T-cell (primary cell): ENCODE results near the gene CARS2. TPM values are rescaled to one million over a fixed set of nuclear protein-coding genes. Genes with fewer than 3 reads are reported as not detected.

Experiments used
- ATAC-seq, 4 experiments: fragments of 200-7000 bp in 3 of 4; fragments of 150-1000 bp in 1 of 4; cut with Tn5 transposase; replicated peaks in 1 of 4; 1 replicate in 3 of 4; 2 replicates in 1 of 4; pipeline ENCODE4 v1.10.0; 2021; ENCODE audit warnings: moderate library complexity in 3 of 4, mild to moderate bottlenecking in 2 of 4, moderate number of reproducible peaks in 1 of 4
- CTCF ChIA-PET, 2 donors: fragments of 300-600 bp; sonication (Branson Sonifier 250); formaldehyde crosslinking; loops; one replicate each; lab custom pipeline; 2022; ENCODE audit warnings: antibody characterized with exemption in 2 of 2; lab: Charles Lee
- POLR2A ChIA-PET, 2 donors: fragments of 300-600 bp; sonication (Branson Sonifier 250); formaldehyde crosslinking; loops; one replicate each; lab custom pipeline; 2022; ENCODE audit warnings: antibody characterized with exemption in 2 of 2; lab: Charles Lee
- DNase-seq, 35 experiments: peaks; one replicate each; pipeline versions ENCODE4 v3.0.0 to v3.0.0-alpha.2; 2013 to 2023
- H3K27ac ChIP-seq: one replicate; pipeline ENCODE4 v1.5.1; 2013; ENCODE audit warnings: low read length
- H3K27me3 ChIP-seq, 2 experiments: replicated peaks in 1 of 2; 1 replicate in 1 of 2; 2 replicates in 1 of 2; pipeline versions ENCODE4 v1.6.1 to v1.7.0; 2013; ENCODE audit warnings: low read length in 1 of 2, mixed read lengths in 1 of 2; ENCODE audit not compliant: control insufficient read depth in 2 of 2, insufficient read depth in 2 of 2; ENCODE audit errors: extremely low read depth in 1 of 2
- H3K36me3 ChIP-seq, 2 donors: 1 replicate in 1 of 2; 2 replicates in 1 of 2; pipeline versions ENCODE4 v1.6.1 to v1.7.0; 2013; ENCODE audit warnings: low read length in 1 of 2; ENCODE audit not compliant: control insufficient read depth in 2 of 2, insufficient read depth in 1 of 2; ENCODE audit errors: extremely low read depth in 1 of 2
- H3K4me1 ChIP-seq, 2 experiments: 1 replicate in 1 of 2; 2 replicates in 1 of 2; pipeline versions ENCODE4 v1.6.1 to v1.7.0; 2013; ENCODE audit warnings: low read length in 2 of 2, mixed read lengths in 1 of 2; ENCODE audit not compliant: insufficient read depth in 2 of 2, control insufficient read depth in 1 of 2; ENCODE audit errors: extremely low read depth in 1 of 2
- H3K4me3 ChIP-seq, 2 donors: 1 replicate in 1 of 2; 2 replicates in 1 of 2; pipeline versions ENCODE4 v1.5.1 to v1.7.0; 2013; ENCODE audit warnings: mild to moderate bottlenecking in 2 of 2, low read length in 1 of 2, moderate library complexity in 1 of 2; ENCODE audit not compliant: control insufficient read depth in 1 of 2; ENCODE audit errors: extremely low read depth in 1 of 2
- H3K9me3 ChIP-seq: 2 replicates; pipeline ENCODE4 v1.7.0; 2013
- H3K27ac Mint-ChIP-seq, 2 donors: one replicate each; pipeline ENCODE4 v1.8.0; 2020 to 2021; ENCODE audit warnings: mild to moderate bottlenecking in 2 of 2, mixed read lengths in 2 of 2
- H3K27me3 Mint-ChIP-seq, 2 donors: one replicate each; pipeline ENCODE4 v1.8.0; 2021 to 2022; ENCODE audit warnings: mixed read lengths in 2 of 2
- H3K36me3 Mint-ChIP-seq: one replicate; pipeline ENCODE4 v1.8.0; 2021; ENCODE audit warnings: mixed read lengths
- H3K4me1 Mint-ChIP-seq, 3 donors: one replicate each; pipeline ENCODE4 v1.8.0; 2020 to 2022; ENCODE audit warnings: mixed read lengths in 3 of 3, mild to moderate bottlenecking in 1 of 3
- H3K4me3 Mint-ChIP-seq, 3 donors: one replicate each; pipeline ENCODE4 v1.8.0; 2020 to 2022; ENCODE audit warnings: mild to moderate bottlenecking in 3 of 3, mixed read lengths in 3 of 3, moderate library complexity in 3 of 3
- H3K9me3 Mint-ChIP-seq, 3 donors: one replicate each; pipeline ENCODE4 v1.8.0; 2020 to 2022; ENCODE audit warnings: mixed read lengths in 3 of 3
- WGBS: methylation state at CpG from one replicate; pipeline ENCODE4 v1.1.5; 2013; ENCODE audit warnings: missing lambda C conversion rate; ENCODE audit not compliant: insufficient coverage; 5-methylcytosine and 5-hydroxymethylcytosine counted together
- total RNA-seq, 35 experiments: library from RNA in 6 of 35; stranded (reverse) in 6 of 35; fragments of 120-200 nt in 1 of 35; gene quantifications; one replicate each; pipeline versions ENCODE4 v1.2.1 to v1.2.4 and lab custom pipeline; 2013 to 2026

Gene CARS2
- total RNA-seq, 5 donors from 2014 or later (not counting 1 experiment from before 2014, with no cell fraction given), result 74.2 to 102 (median 85.4) TPM

GRCh38 chr13:110640591-110641029 lies 65.3 kb downstream of the CARS2 start:
- no peak overlapping the region for H3K4me3 ChIP-seq
- H3K36me3 ChIP-seq, result peaks cover 27 to 91% of the 10 kb centered on the region in 2 donors
- no peaks in the 10 kb centered on the region for H3K9me3 ChIP-seq
- no peak overlapping the region for H3K4me3 Mint-ChIP-seq
- H3K4me1 ChIP-seq, result peaks cover 0 to 11% of the 10 kb centered on the region in 2 experiments
- ATAC-seq (no peak), DNase-seq (no peak)
- CTCF ChIA-PET, result interaction anchor here in 1 of 2 donors (0.6 kb wide), 1 partner anchor 615 kb away, joined by 3 read pairs; no protein-coding TSS in a partner anchor
- peak overlapping the region in 1 of 2 donors; percentile 52 for H3K27ac Mint-ChIP-seq
- peaks cover 0 to 7% (median 7%) of the 10 kb centered on the region in 3 donors for H3K4me1 Mint-ChIP-seq
- no peak overlapping the region for H3K27ac ChIP-seq
- POLR2A ChIA-PET, result no interaction called here
- no peaks in the 10 kb centered on the region for H3K9me3 Mint-ChIP-seq
- no peaks in the 10 kb centered on the region for H3K27me3 ChIP-seq
- peaks cover 39% of the 10 kb centered on the region for H3K36me3 Mint-ChIP-seq
- no peaks in the 10 kb centered on the region for H3K27me3 Mint-ChIP-seq
- WGBS, result 90% methylated on average over 13 of the region's 13 CpGs

DNA sequence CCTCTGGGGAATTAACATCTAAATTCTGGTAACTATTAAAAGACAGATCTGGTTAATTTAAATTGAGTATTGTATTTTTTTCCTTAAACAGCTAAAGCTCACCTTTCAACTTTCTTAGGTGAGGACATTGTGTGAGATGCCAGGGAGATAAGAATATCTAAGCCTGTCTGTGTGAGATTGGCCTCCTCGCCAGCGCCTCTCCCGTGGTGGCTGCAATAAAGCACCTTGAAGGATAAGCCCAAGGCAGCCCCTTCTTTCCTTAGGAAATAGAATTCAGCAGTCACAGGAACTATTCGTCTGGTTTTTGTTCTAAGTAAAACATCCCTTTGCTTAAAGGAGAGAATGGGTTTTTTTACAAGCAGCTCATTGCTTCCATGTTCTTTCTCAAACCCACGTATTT lies 66.0 kb downstream of the CARS2 start:
- H3K9me3 ChIP-seq, result no peaks in the 10 kb centered on the region
- H3K4me1 ChIP-seq, result peaks cover 0 to 6% of the 10 kb centered on the region in 2 experiments
- Mint-ChIP-seq H3K4me1 (peaks cover 0 to 5% (median 2%) of the 10 kb centered on the region in 3 donors), H3K9me3 (no peaks in the 10 kb centered on the region), H3K36me3 (peaks cover 44% of the 10 kb centered on the region), H3K27ac (peak overlapping the region in 1 of 2 donors; percentile 31), H3K27me3 (no peaks in the 10 kb centered on the region), H3K4me3 (no peak overlapping the region)
- H3K4me3 ChIP-seq, result no peak overlapping the region
- no peak for ATAC-seq
- DNase-seq, result no peak
- ChIA-PET POLR2A (no interaction called here), CTCF (interaction anchor here in 1 of 2 donors (0.6 kb wide), 1 partner anchor 73 kb away, joined by 3 read pairs; no protein-coding TSS in a partner anchor)
- H3K36me3 ChIP-seq, result peaks cover 33 to 94% of the 10 kb centered on the region in 2 donors
- WGBS, result 90% methylated on average over 2 of the region's 5 CpGs
- H3K27me3 ChIP-seq, result no peaks in the 10 kb centered on the region
- H3K27ac ChIP-seq, result no peak overlapping the region

DNA sequence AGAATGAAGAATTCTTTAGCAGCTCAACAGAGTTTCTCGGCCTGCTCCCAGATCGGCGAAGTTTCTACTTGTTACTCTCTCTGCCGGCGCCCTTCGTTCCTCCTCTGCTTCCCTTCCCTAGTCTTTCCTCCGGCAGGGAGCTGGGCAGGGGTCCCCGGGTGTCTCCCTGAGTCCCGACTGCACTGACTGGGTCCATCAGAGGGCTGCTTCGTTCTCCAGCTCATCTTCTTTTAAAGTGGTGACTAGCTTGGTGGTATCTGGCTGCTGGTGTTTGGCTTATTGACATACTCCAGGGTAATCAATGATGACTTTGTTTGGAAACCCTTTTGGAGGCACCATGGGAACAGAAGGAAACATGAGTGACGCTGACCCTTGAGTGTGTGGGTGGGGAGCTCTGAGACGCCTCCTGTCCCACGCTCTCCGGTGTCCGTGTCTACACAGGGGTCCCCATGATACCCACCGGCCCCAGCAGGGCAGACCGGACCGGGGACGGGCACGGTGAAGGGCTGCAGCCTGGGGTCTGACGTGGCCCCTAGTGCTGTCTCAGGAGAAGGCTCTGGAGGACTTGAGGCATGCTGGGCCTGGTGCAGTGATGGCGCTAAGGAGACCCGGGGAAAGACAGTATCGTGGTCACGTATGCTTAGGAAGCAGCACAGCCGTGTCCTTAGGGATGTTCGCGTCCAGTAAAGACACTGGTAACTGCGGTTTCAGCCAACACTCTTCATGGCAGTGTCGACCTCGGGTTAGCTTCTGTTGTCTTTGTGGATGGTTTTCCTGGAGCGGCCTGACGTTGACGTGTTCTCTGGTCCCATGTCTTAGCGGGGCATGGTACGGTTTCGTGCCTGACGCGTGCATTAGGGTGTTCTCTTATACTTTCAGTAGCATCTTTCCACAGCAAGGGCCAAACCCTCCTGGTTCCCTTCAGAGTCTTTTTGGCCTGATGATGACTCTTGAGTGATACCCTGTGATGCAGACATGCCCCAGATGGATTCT lies 66.8 kb downstream of the CARS2 start:
- H3K9me3 Mint-ChIP-seq, result no peaks in the 10 kb centered on the region
- DNase-seq (no peak), ATAC-seq (no peak)
- H3K4me1 ChIP-seq, result no peaks in the 10 kb centered on the region
- POLR2A ChIA-PET, result interaction anchor here in 1 of 2 donors (0.7 kb wide), 1 partner anchor 18 kb away, joined by 3 read pairs; no protein-coding TSS in a partner anchor
- H3K4me1 Mint-ChIP-seq, result no peaks in the 10 kb centered on the region
- no peak overlapping the region for H3K4me3 Mint-ChIP-seq
- H3K27ac ChIP-seq, result no peak overlapping the region
- no peaks in the 10 kb centered on the region for H3K9me3 ChIP-seq
- H3K36me3 Mint-ChIP-seq, result peaks cover 52% of the 10 kb centered on the region
- no peaks in the 10 kb centered on the region for H3K27me3 Mint-ChIP-seq
- H3K27me3 ChIP-seq, result no peaks in the 10 kb centered on the region
- H3K27ac Mint-ChIP-seq, result no peak overlapping the region
- H3K36me3 ChIP-seq, result peaks cover 34 to 98% of the 10 kb centered on the region in 2 donors
- CTCF ChIA-PET, result interaction anchor here in 1 of 2 donors (0.6 kb wide), 1 partner anchor 74 kb away, joined by 3 read pairs; no protein-coding TSS in a partner anchor
- no peak overlapping the region for H3K4me3 ChIP-seq
- 94% methylated on average over 30 of the region's 39 CpGs for WGBS

DNA sequence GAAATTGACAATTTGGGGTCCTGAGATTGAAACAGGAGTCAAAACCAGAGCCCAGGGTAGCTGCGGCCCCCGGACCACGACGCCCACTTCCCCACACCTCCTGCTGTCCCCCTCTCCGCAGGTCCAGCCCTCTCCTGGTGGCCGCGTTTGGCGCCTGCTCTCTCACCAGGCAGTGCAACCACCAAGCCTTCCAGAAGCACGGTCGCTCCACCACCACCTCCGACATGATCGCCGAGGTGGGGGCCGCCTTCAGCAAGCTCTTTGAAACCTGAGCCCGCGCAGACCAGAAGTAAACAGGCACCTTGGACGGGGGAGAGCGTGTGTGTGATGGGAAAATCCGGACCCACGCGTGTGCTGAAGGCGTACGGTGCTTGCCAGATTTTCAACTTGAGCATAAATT lies 67.7 kb downstream of the CARS2 start:
- ATAC-seq (no peak), DNase-seq (no peak)
- Mint-ChIP-seq H3K27ac (no peak overlapping the region), H3K9me3 (no peaks in the 10 kb centered on the region), H3K4me3 (no peak overlapping the region), H3K27me3 (no peaks in the 10 kb centered on the region), H3K36me3 (peaks cover 54% of the 10 kb centered on the region), H3K4me1 (no peaks in the 10 kb centered on the region)
- no peaks in the 10 kb centered on the region for H3K27me3 ChIP-seq
- H3K4me3 ChIP-seq, result no peak overlapping the region
- no peaks in the 10 kb centered on the region for H3K9me3 ChIP-seq
- H3K4me1 ChIP-seq, result no peaks in the 10 kb centered on the region
- ChIA-PET CTCF (no interaction called here), POLR2A (no interaction called here)
- WGBS, result 91% methylated on average over 20 of the region's 23 CpGs
- peaks cover 32 to 91% of the 10 kb centered on the region in 2 donors for H3K36me3 ChIP-seq
- no peak overlapping the region for H3K27ac ChIP-seq

- DNase-seq, result no peak
- 100% methylated on average over 3 of the region's 6 CpGs for WGBS
- no peaks in the 10 kb centered on the region for H3K27me3 Mint-ChIP-seq
These were observed 68.2 kb downstream of the CARS2 start for GRCh38 chr13:110637747-110638146.

DNA sequence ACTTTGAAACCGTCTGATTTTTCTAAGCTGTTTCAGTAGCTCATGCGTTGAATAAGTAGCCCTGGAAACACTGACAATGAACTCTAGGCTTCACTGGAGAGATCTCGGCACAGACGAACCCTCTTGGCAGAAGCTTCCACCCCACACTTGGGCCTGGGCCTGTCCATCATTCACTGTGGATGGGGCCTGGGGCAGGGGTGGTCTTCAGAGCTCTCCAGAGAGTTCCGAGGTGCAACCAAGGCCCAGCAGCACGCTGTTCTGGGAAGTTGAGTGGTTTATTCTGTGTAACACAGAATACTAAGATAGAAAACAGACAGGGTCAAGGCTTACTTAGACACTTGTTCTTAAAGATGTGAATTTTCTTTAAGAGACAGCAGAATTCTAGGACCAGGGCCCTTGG lies 68.6 kb downstream of the CARS2 start:
- H3K27ac Mint-ChIP-seq, result no peak overlapping the region
- peaks cover 52% of the 10 kb centered on the region for H3K36me3 Mint-ChIP-seq
- Histone ChIP-seq H3K9me3 (no peaks in the 10 kb centered on the region), H3K4me3 (no peak overlapping the region), H3K27me3 (no peaks in the 10 kb centered on the region), H3K27ac (no peak overlapping the region), H3K36me3 (peaks cover 25 to 81% of the 10 kb centered on the region in 2 donors), H3K4me1 (no peaks in the 10 kb centered on the region)
- H3K4me1 Mint-ChIP-seq, result peaks cover 0 to 1% (median 0%) of the 10 kb centered on the region in 3 donors
- WGBS, result 96% methylated on average over 3 of the region's 6 CpGs
- ATAC-seq, result no peak
- no peaks in the 10 kb centered on the region for H3K27me3 Mint-ChIP-seq
- POLR2A ChIA-PET, result no interaction called here
- H3K4me3 Mint-ChIP-seq, result no peak overlapping the region
- no peak for DNase-seq
- CTCF ChIA-PET, result no interaction called here
- H3K9me3 Mint-ChIP-seq, result no peaks in the 10 kb centered on the region

More at GRCh38 chr13:110637747-110638146, 68.2 kb downstream of the CARS2 start:
- peaks cover 29 to 85% of the 10 kb centered on the region in 2 donors for H3K36me3 ChIP-seq
- no peak overlapping the region for H3K27ac Mint-ChIP-seq
- POLR2A ChIA-PET, result no interaction called here
- no peak overlapping the region for H3K27ac ChIP-seq
- no peak overlapping the region for H3K4me3 ChIP-seq
- CTCF ChIA-PET, result no interaction called here
- no peak for ATAC-seq
- H3K9me3 Mint-ChIP-seq, result no peaks in the 10 kb centered on the region
- peaks cover 51% of the 10 kb centered on the region for H3K36me3 Mint-ChIP-seq
- H3K27me3 ChIP-seq, result no peaks in the 10 kb centered on the region
- no peak overlapping the region for H3K4me3 Mint-ChIP-seq
- H3K4me1 Mint-ChIP-seq, result no peaks in the 10 kb centered on the region
- H3K9me3 ChIP-seq, result no peaks in the 10 kb centered on the region
- no peaks in the 10 kb centered on the region for H3K4me1 ChIP-seq
